H1 (cell line): ENCODE data around the gene FAS. TPM values are rescaled to one million over a fixed set of nuclear protein-coding genes. Genes with fewer than 3 reads are reported as not detected.

Experiments
- BACH1 ChIP-seq: IDR thresholded peaks from 2 replicates; pipeline ENCODE4 v1.6.1; 2012; ENCODE audit warnings: low read length, improper control_type of control experiment
- polyA plus RNA-seq, 7 experiments: library from polyadenylated mRNA; depleted of rRNA in 3 of 7; stranded (reverse) in 5 of 7; unstranded in 2 of 7; fragments of >200 nt in 5 of 7; fragments of 200-250 nt in 2 of 7; gene quantifications; 1 replicate in 5 of 7; 2 replicates in 1 of 7; 4 replicates in 1 of 7; pipeline versions ENCODE4 v1.2.1 to v1.2.3, GENCODE V29; 2011 to 2013; ENCODE audit warnings: missing spikeins in 2 of 7, mixed read lengths in 2 of 7
- total RNA-seq: library from RNA; stranded (reverse); fragmentation: NEBNext Ultra II Directional; extraction: Animal tissue kit (Norgen Biotek cat#: 25700); gene quantifications from 2 replicates; pipeline ENCODE4 v1.2.1, GENCODE V29; 2021

FAS gene
- total and polyA plus RNA-seq, 2 of the 8 experiments (the other 6 are each of a cell fraction or from before 2014, with no cell fraction given): 4.0 to 6.7 TPM

DNA sequence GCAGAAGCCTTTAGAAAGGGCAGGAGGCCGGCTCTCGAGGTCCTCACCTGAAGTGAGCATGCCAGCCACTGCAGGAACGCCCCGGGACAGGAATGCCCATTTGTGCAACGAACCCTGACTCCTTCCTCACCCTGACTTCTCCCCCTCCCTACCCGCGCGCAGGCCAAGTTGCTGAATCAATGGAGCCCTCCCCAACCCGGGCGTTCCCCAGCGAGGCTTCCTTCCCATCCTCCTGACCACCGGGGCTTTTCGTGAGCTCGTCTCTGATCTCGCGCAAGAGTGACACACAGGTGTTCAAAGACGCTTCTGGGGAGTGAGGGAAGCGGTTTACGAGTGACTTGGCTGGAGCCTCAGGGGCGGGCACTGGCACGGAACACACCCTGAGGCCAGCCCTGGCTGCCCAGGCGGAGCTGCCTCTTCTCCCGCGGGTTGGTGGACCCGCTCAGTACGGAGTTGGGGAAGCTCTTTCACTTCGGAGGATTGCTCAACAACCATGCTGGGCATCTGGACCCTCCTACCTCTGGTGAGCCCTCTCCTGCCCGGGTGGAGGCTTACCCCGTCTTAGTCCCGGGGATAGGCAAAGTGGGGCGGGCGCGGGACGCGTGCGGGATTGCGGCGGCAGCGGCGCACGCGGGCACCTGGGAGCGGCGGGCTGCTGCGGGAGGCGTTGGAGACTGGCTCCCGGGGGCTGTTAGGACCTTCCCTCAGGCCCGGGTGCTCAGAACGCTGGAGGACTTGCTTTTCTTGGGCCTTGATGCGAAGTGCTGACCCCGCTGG is at the start of gene FAS (continued):
- no peak for TF ChIP-seq BACH1
- TF ChIP-seq, all 59 proteins: peak for 11
